Peyer's patch (tissue), 4 donors: ENCODE measurements around the gene LINC00237. TPM values are rescaled to one million over a fixed set of nuclear protein-coding genes. Genes with fewer than 3 reads are reported as not detected.

Experiments
- DNase-seq, 3 donors: peaks; one replicate each; pipeline ENCODE4 v3.0.0-alpha.2; 2017 to 2019
- H3K27ac ChIP-seq, 4 donors: fragments of 200-600 bp; sonication (generic); one replicate each; pipeline ENCODE4 v1.5.1; 2016 to 2019
- H3K27me3 ChIP-seq, 2 donors: fragments of 200-600 bp; sonication (generic); one replicate each; pipeline ENCODE4 v1.5.1; 2019
- H3K36me3 ChIP-seq, 3 donors: fragments of 200-600 bp; sonication (generic); one replicate each; pipeline ENCODE4 v1.5.1; 2016 to 2019
- H3K4me1 ChIP-seq, 4 donors: fragments of 200-600 bp; sonication (generic); one replicate each; pipeline ENCODE4 v1.5.1; 2016 to 2019
- H3K4me3 ChIP-seq, 4 donors: fragments of 200-600 bp; sonication (generic); 1 replicate in 3 of 4; 2 replicates in 1 of 4; pipeline ENCODE4 v1.5.1; 2016 to 2019; ENCODE audit warnings: mild to moderate bottlenecking in 1 of 4
- H3K9me3 ChIP-seq, 4 donors: fragments of 200-600 bp; sonication (generic); one replicate each; pipeline ENCODE4 v1.5.1; 2016 to 2019; ENCODE audit warnings: mild to moderate bottlenecking in 1 of 4
- POLR2A ChIP-seq, 2 donors: fragments of 450-650 bp; IDR thresholded peaks; one replicate each; pipeline ENCODE4 v1.5.1; 2017; ENCODE audit warnings: antibody characterized with exemption in 2 of 2, mild to moderate bottlenecking in 2 of 2, moderate library complexity in 2 of 2
- total RNA-seq, 4 donors: library from RNA; depleted of rRNA; stranded (reverse); fragments of >200 nt; gene quantifications; one replicate each; pipeline ENCODE4 v1.1.0, GENCODE V29; 2016
- TF ChIP-seq, protein P1 (sequence below), 6 experiments: fragments of 450-650 bp in 4 of 6; fragments of 200-600 bp in 2 of 6; sonication (generic) in 1 of 6; IDR thresholded peaks; one replicate each; pipeline ENCODE4 v1.5.1; 2017 to 2019; ENCODE audit warnings: antibody characterized with exemption in 6 of 6, mild to moderate bottlenecking in 3 of 6, moderate library complexity in 1 of 6

The LINC00237 gene
- total RNA-seq, 4 donors from 2014 or later, result not detected

DNA sequence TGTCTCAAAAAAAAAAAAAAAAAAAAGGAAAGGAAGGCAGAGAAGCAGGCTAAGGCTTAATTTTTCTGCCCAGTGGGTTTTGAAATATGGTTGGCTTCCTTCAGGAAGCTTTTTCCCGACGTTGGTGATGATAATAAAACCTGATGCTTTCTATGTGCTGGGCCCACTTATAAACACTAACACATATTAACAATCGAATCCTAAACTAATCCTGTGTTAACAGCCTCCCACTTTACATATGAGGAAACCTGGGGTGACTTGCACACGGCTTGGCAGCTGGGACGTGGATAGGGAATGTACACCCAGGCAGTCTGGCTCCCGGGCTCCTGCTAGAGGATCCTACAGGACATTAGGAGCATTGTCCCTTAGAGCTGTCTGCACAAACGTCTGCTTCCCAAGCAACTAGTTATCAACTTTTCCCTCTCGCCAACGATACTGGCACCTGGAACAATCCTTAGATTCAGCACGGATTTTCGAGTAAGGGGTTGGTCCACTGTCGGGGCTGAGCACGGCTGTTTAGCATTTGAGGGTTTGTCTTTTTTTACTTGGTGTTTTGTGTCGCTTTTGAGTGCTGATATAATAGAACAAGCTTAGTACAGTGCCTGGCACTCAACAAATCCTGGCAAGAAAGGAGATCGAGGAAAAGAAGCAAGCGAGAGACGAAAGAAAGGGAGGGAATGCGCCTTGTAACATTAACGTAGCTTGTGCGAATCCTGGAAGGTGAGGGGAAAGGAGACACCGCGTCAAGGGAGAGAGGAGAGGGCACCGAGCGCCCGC is 19.1 kb upstream of the LINC00237 start:
- DNase-seq, result peak in 2 of 3 donors; percentile 67 to 71
- peaks cover 0 to 5% (median 2%) of the 10 kb centered on the region in 4 donors for H3K4me1 ChIP-seq
- TF ChIP-seq POLR2A (IDR thresholded peaks at IDR 0.05), result no peak
- TF ChIP-seq, protein P1, sequence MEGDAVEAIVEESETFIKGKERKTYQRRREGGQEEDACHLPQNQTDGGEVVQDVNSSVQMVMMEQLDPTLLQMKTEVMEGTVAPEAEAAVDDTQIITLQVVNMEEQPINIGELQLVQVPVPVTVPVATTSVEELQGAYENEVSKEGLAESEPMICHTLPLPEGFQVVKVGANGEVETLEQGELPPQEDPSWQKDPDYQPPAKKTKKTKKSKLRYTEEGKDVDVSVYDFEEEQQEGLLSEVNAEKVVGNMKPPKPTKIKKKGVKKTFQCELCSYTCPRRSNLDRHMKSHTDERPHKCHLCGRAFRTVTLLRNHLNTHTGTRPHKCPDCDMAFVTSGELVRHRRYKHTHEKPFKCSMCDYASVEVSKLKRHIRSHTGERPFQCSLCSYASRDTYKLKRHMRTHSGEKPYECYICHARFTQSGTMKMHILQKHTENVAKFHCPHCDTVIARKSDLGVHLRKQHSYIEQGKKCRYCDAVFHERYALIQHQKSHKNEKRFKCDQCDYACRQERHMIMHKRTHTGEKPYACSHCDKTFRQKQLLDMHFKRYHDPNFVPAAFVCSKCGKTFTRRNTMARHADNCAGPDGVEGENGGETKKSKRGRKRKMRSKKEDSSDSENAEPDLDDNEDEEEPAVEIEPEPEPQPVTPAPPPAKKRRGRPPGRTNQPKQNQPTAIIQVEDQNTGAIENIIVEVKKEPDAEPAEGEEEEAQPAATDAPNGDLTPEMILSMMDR (IDR thresholded peaks at IDR 0.05), result peak in 3 of 6 experiments; percentile 34 to 38 (median 36)
- peak overlapping the region; percentile 44 to 88 (median 75) for H3K27ac ChIP-seq
- no peaks in the 10 kb centered on the region for H3K9me3 ChIP-seq
- peak overlapping the region; percentile 81 to 91 (median 84) for H3K4me3 ChIP-seq
- no peaks in the 10 kb centered on the region for H3K36me3 ChIP-seq
- no peaks in the 10 kb centered on the region for H3K27me3 ChIP-seq

DNA sequence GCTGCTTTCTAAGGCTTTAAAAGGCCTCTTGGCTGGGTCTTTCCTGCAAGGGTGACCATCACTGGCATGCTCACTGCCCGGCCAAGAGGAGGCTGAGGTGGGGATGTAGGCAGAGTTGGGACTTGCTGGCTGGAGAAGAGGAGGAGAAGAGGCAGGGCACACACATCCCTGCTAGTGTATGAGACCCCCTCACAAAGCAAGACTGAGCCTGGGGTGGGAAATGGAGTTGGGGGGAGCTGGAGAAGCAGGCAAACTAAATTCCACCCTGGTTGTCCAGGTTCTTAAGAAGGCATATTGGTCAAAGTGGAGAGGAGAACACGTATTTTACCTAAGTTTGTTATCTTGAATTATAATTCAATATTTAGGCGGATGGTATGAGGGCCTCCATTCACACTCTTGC is 18.0 kb upstream of the LINC00237 start:
- Histone ChIP-seq H3K27ac (no peak overlapping the region), H3K4me3 (no peak overlapping the region), H3K27me3 (no peaks in the 10 kb centered on the region), H3K9me3 (no peaks in the 10 kb centered on the region), H3K36me3 (no peaks in the 10 kb centered on the region), H3K4me1 (peaks cover 0 to 5% (median 2%) of the 10 kb centered on the region in 4 donors)
- DNase-seq, result no peak
- TF ChIP-seq, protein P1 (IDR thresholded peaks at IDR 0.05), result no peak
- no peak for TF ChIP-seq POLR2A (IDR thresholded peaks at IDR 0.05)

DNA sequence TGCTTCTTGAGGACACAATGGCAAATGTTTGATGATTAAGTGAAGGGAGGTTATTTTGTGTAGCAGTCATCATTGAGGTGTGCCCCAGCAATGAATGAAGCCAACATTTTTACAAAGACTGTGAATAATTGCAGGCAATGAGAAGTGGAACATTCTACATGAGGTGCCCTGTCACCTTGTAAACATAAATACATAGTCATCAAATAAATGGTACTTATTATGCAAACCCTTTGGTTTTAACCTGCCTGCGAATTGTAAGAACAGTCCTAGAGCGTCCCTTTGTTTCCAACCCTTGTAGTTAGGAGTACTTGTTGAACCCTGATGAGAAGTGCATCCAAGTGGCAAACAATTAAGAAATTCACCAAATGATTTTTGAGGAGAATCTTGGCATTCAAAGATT is 12.6 kb upstream of the LINC00237 start:
- Histone ChIP-seq H3K36me3 (no peaks in the 10 kb centered on the region), H3K27me3 (no peaks in the 10 kb centered on the region), H3K9me3 (no peaks in the 10 kb centered on the region), H3K4me3 (no peak overlapping the region), H3K27ac (no peak overlapping the region), H3K4me1 (no peaks in the 10 kb centered on the region)
- no peak for DNase-seq
- no peak for TF ChIP-seq POLR2A (IDR thresholded peaks at IDR 0.05)
- TF ChIP-seq, protein P1 (IDR thresholded peaks at IDR 0.05), result no peak

DNA sequence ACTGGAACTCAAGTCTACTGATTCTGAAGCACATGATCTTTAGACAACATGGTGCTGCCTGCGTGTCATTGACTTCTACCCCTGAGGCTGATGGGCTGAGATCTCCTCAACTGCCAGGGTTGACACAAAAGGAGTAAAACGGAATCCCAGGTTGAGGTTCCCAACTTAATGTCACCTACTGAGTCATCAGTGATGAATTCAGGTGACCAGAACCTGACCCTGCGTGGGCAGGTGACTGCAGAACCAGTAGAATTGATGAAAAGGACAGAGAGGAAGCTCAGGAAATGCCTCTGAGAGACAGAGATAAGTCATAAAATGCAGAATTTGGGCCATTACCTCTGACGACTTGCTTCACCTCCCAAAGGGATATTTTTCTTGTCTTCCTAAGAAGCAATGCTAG is 12.0 kb upstream of the LINC00237 start:
- no peak overlapping the region for H3K4me3 ChIP-seq
- no peak overlapping the region for H3K27ac ChIP-seq
- no peak for DNase-seq
- no peaks in the 10 kb centered on the region for H3K27me3 ChIP-seq
- TF ChIP-seq POLR2A (IDR thresholded peaks at IDR 0.05), result no peak
- TF ChIP-seq, protein P1 (IDR thresholded peaks at IDR 0.05), result no peak
- no peaks in the 10 kb centered on the region for H3K36me3 ChIP-seq
- no peaks in the 10 kb centered on the region for H3K4me1 ChIP-seq
- no peaks in the 10 kb centered on the region for H3K9me3 ChIP-seq

DNA sequence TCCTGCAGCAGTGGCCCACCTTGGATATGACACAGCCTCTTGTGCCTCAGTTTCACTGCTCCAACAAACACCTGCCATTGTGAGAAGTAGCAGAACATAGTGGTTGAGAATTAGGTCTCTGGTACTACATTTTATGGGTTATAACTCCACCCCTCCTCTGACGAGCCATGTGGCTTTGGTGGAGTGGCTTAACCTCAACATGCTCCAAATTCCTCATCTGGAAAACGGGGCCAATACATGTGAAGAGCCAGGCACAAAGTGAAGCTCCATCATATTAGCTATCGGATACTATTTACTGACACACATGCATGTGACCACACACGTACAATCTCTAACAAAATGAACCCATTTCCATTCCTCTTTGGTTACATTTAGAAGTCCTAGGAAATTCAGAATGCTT is 11.4 kb upstream of the LINC00237 start:
- no peak for TF ChIP-seq POLR2A (IDR thresholded peaks at IDR 0.05)
- TF ChIP-seq, protein P1 (IDR thresholded peaks at IDR 0.05), result no peak
- DNase-seq, result no peak
- H3K36me3 ChIP-seq, result no peaks in the 10 kb centered on the region
- H3K27me3 ChIP-seq, result no peaks in the 10 kb centered on the region
- H3K4me1 ChIP-seq, result no peaks in the 10 kb centered on the region
- H3K9me3 ChIP-seq, result no peaks in the 10 kb centered on the region
- no peak overlapping the region for H3K4me3 ChIP-seq
- no peak overlapping the region for H3K27ac ChIP-seq
